GM12891 (cell line): ENCODE results near the gene YWHAQ.
"Not testable (repeated sequence)": the region's sequence is repeated elsewhere in the genome, so short reads cannot be mapped to it uniquely, and the experiment has no call there.

Experiments
- POLR2A ChIP-seq: IDR thresholded peaks from 2 replicates; pipeline ENCODE4 v1.6.1; 2011; ENCODE audit warnings: low read depth, low read length, control low read depth
- POLR2AphosphoS5 ChIP-seq: IDR thresholded peaks from 2 replicates; pipeline ENCODE4 v1.6.1; 2011; ENCODE audit warnings: low read depth, low read length, control low read depth
- SPI1 ChIP-seq: IDR thresholded peaks from 2 replicates; pipeline ENCODE4 v1.6.1; 2011; ENCODE audit warnings: low read depth, low read length, control low read depth
- TAF1 ChIP-seq: IDR thresholded peaks from 2 replicates; pipeline ENCODE4 v1.6.1; 2011; ENCODE audit warnings: low read depth, low read length, control low read depth

- peak; percentile 78 for TF ChIP-seq SPI1
- TF ChIP-seq POLR2A, POLR2AphosphoS5, TAF1: not testable (repeated sequence)
These were observed 79.9 kb downstream of the YWHAQ start for GRCh38 chr2:9550859-9551391.
